Transverse colon (tissue), 4 donors: ENCODE data around the gene HS3ST3A1.

ENCODE experiments used
- CTCF ChIP-seq, 5 experiments: fragments of 200-600 bp in 3 of 5; fragments of 450-650 bp in 2 of 5; sonication (generic) in 3 of 5; IDR thresholded peaks; 1 replicate in 2 of 5; 2 replicates in 3 of 5; pipeline ENCODE4 v1.5.1; 2016 to 2017; ENCODE audit warnings: antibody characterized with exemption in 5 of 5, inconsistent platforms in 3 of 5, mild to moderate bottlenecking in 2 of 5, moderate library complexity in 1 of 5
- POLR2A ChIP-seq: fragments of 450-650 bp; IDR thresholded peaks from one replicate; pipeline ENCODE4 v1.6.1; 2016; ENCODE audit warnings: antibody characterized with exemption, mild to moderate bottlenecking, moderate library complexity
- POLR2AphosphoS5 ChIP-seq, 3 donors: sonication (generic); formaldehyde crosslinking; IDR thresholded peaks; one replicate each; pipeline ENCODE4 v1.6.1; 2016; ENCODE audit warnings: antibody characterized with exemption in 3 of 3

- TF ChIP-seq CTCF (IDR thresholded peaks at IDR 0.05) (no peak), POLR2AphosphoS5 (IDR thresholded peaks at IDR 0.05) (no peak), POLR2A (no peak)
Observed at GRCh38 chr17:13475574-13476223, 126.0 kb downstream of the HS3ST3A1 start.
